Measurements from ENCODE around the gene AFG1L.

Gene AFG1L

GRCh38 chr6:108309844-108310243 is 15.0 kb downstream of the AFG1L start:
- no peak overlapping the region for H3K27ac ChIP-seq (ENCODE audit: low read length)
- ATAC-seq (ENCODE audit: insufficient read depth, low read depth) = no peak
- H3K4me1 ChIP-seq (ENCODE audit: insufficient read depth, low read length) = no peaks in the 10 kb centered on the region
- no peaks in the 10 kb centered on the region for H3K27me3 ChIP-seq (ENCODE audit: insufficient read depth, low read length, poor library complexity)
- H3K9me3 ChIP-seq (ENCODE audit: insufficient read depth, low read length, severe bottlenecking) = no peaks in the 10 kb centered on the region
- H2AFZ ChIP-seq (ENCODE audit: low read depth, low read length) = no peak overlapping the region
- no peak overlapping the region for H3K4me3 ChIP-seq (ENCODE audit: low read depth in 1 of 2, low read length in 2 of 2)
- no peak for TF ChIP-seq EZH2 (IDR thresholded peaks at IDR 0.05; ENCODE audit: borderline replicate concordance, low read depth, low read length, severe bottlenecking)
- TF ChIP-seq, protein P1, sequence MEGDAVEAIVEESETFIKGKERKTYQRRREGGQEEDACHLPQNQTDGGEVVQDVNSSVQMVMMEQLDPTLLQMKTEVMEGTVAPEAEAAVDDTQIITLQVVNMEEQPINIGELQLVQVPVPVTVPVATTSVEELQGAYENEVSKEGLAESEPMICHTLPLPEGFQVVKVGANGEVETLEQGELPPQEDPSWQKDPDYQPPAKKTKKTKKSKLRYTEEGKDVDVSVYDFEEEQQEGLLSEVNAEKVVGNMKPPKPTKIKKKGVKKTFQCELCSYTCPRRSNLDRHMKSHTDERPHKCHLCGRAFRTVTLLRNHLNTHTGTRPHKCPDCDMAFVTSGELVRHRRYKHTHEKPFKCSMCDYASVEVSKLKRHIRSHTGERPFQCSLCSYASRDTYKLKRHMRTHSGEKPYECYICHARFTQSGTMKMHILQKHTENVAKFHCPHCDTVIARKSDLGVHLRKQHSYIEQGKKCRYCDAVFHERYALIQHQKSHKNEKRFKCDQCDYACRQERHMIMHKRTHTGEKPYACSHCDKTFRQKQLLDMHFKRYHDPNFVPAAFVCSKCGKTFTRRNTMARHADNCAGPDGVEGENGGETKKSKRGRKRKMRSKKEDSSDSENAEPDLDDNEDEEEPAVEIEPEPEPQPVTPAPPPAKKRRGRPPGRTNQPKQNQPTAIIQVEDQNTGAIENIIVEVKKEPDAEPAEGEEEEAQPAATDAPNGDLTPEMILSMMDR (IDR thresholded peaks at IDR 0.05; ENCODE audit: borderline replicate concordance, extremely low read depth, low read length, poor library complexity, severe bottlenecking) = no peak
- H4K20me1 ChIP-seq (ENCODE audit: insufficient read depth, low read length) = no peaks in the 10 kb centered on the region
- no peak overlapping the region for H3K9ac ChIP-seq (ENCODE audit: low read depth, low read length)
- H3K79me2 ChIP-seq (ENCODE audit: insufficient read depth, low read length) = peaks cover 3% of the 10 kb centered on the region; the same call in 1 of the 2 replicates
- H3K4me2 ChIP-seq (ENCODE audit: insufficient read depth, low read length) = no peak overlapping the region
- H3K36me3 ChIP-seq (ENCODE audit: insufficient read depth, low read length) = no peaks in the 10 kb centered on the region
- no peak for DNase-seq

DNA sequence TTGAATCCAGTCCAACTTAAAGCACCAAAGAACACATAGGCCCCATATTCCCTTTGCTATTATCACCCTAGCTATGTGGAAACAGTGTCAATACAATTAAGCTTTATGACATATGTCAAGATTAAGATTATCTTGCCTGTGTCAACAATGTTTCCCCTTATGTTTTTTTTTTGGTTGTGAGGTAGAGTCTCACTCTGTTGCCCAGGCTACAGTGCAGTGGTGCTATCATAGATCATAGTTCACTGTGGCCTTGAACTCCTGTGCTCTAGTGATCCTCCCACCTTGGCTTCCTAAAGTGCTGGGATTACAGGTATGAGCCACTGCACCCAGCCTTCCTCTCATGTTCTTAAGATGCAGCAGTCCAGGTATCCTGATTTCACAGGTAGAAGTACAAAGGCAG is 17.8 kb downstream of the AFG1L start:
- Histone ChIP-seq H3K36me3 (ENCODE audit: insufficient read depth, low read length) (no peaks in the 10 kb centered on the region), H3K9ac (ENCODE audit: low read depth, low read length) (no peak overlapping the region), H3K79me2 (ENCODE audit: insufficient read depth, low read length) (peaks cover 3% of the 10 kb centered on the region; the same call in 1 of the 2 replicates), H3K9me3 (ENCODE audit: insufficient read depth, low read length, severe bottlenecking) (no peaks in the 10 kb centered on the region), H3K27ac (ENCODE audit: low read length) (no peak overlapping the region), H3K27me3 (ENCODE audit: insufficient read depth, low read length, poor library complexity) (no peaks in the 10 kb centered on the region), H3K4me2 (ENCODE audit: insufficient read depth, low read length) (no peak overlapping the region), H2AFZ (ENCODE audit: low read depth, low read length) (no peak overlapping the region), H3K4me1 (ENCODE audit: insufficient read depth, low read length) (no peaks in the 10 kb centered on the region), H3K4me3 (ENCODE audit: low read depth in 1 of 2, low read length in 2 of 2) (no peak overlapping the region), H4K20me1 (ENCODE audit: insufficient read depth, low read length) (no peaks in the 10 kb centered on the region)
- no peak for TF ChIP-seq EZH2 (IDR thresholded peaks at IDR 0.05; ENCODE audit: borderline replicate concordance, low read depth, low read length, severe bottlenecking)
- TF ChIP-seq, protein P1 (IDR thresholded peaks at IDR 0.05; ENCODE audit: borderline replicate concordance, extremely low read depth, low read length, poor library complexity, severe bottlenecking) = no peak
- DNase-seq (no peak), ATAC-seq (ENCODE audit: insufficient read depth, low read depth) (no peak)

- H4K20me1 ChIP-seq (ENCODE audit: insufficient read depth, low read length) = no peaks in the 10 kb centered on the region
These were observed 26.4 kb downstream of the AFG1L start for GRCh38 chr6:108321253-108321747.

More at GRCh38 chr6:108321253-108321747, 26.4 kb downstream of the AFG1L start:
- Histone ChIP-seq H3K36me3 (ENCODE audit: insufficient read depth, low read length) (peaks cover 16% of the 10 kb centered on the region; the same call in 1 of the 2 replicates), H3K4me3 (ENCODE audit: low read depth in 1 of 2, low read length in 2 of 2) (no peak overlapping the region), H3K27ac (ENCODE audit: low read length) (no peak overlapping the region), H3K9me3 (ENCODE audit: insufficient read depth, low read length, severe bottlenecking) (no peaks in the 10 kb centered on the region), H3K79me2 (ENCODE audit: insufficient read depth, low read length) (no peaks in the 10 kb centered on the region), H3K27me3 (ENCODE audit: insufficient read depth, low read length, poor library complexity) (no peaks in the 10 kb centered on the region), H3K4me2 (ENCODE audit: insufficient read depth, low read length) (no peak overlapping the region), H3K9ac (ENCODE audit: low read depth, low read length) (no peak overlapping the region), H2AFZ (ENCODE audit: low read depth, low read length) (no peak overlapping the region), H3K4me1 (ENCODE audit: insufficient read depth, low read length) (no peaks in the 10 kb centered on the region)
- DNase-seq (no peak), ATAC-seq (ENCODE audit: insufficient read depth, low read depth) (no peak)
- TF ChIP-seq EZH2 (IDR thresholded peaks at IDR 0.05; ENCODE audit: borderline replicate concordance, low read depth, low read length, severe bottlenecking) = no peak
- TF ChIP-seq, protein P1 (IDR thresholded peaks at IDR 0.05; ENCODE audit: borderline replicate concordance, extremely low read depth, low read length, poor library complexity, severe bottlenecking) = no peak
